HCT116 (cell line): ENCODE data around the gene WDR72. TPM values are rescaled to one million over a fixed set of nuclear protein-coding genes. Genes with fewer than 3 reads are reported as not detected.

Experiments used
- ATAC-seq: fragments of 200-7000 bp; cut with Tn5 transposase; 2 replicates; pipeline ENCODE4 v1.9.1; 2020; ENCODE audit warnings: mild to moderate bottlenecking, moderate library complexity
- BruUV-seq: library from RNA; stranded (reverse); fragments of 400-500 nt; replicated peaks from 2 replicates; lab custom pipeline; 2021; lab: Mats Ljungman, UMichigan
- CTCF ChIA-PET: fragments of 300-600 bp; sonication (Branson Sonifier 250); formaldehyde crosslinking; loops from one replicate; lab custom pipeline; 2021; ENCODE audit warnings: antibody characterized with exemption; lab: Charles Lee
- POLR2A ChIA-PET: fragments of 300-600, 350-600 bp; sonication (Branson Sonifier 250); formaldehyde crosslinking; loops from one replicate; lab custom pipeline; 2021; ENCODE audit warnings: antibody characterized with exemption; lab: Charles Lee
- RAD21 ChIA-PET, 2 experiments: fragments of 300-600 bp; sonication (Branson Sonifier 250); formaldehyde crosslinking; loops; one replicate each; lab custom pipeline; 2023; ENCODE audit warnings: low total read pairs in 2 of 2; ENCODE audit not compliant: uncharacterized antibody in 2 of 2, unreplicated experiment in 2 of 2, low non-redundant PET in 1 of 2; lab: Charles Lee
- DNase-seq: peaks from one replicate; pipeline ENCODE4 v3.0.0-alpha.2; 2010; ENCODE audit warnings: low read depth, low spot score
- H2AFZ ChIP-seq: fragments of 200-600 bp; shearing (Covaris generic), sonication (generic); 2 replicates; pipeline ENCODE4 v1.6.1; 2017; ENCODE audit warnings: low read depth, mixed run types, mixed read lengths, antibody characterized with exemption, low read length; ENCODE audit not compliant: poor library complexity, severe bottlenecking
- H3K27ac ChIP-seq: 2 replicates; pipeline ENCODE4 v1.5.1; 2012; ENCODE audit warnings: low read depth, low read length
- H3K27me3 ChIP-seq: fragments of 200-600 bp; sonication (generic); 2 replicates; pipeline ENCODE4 v1.6.1; 2016; ENCODE audit warnings: mixed run types, low read length, mixed read lengths; ENCODE audit not compliant: insufficient read depth
- H3K36me3 ChIP-seq, 2 experiments: fragments of 200-500 bp in 1 of 2; fragments of 200-600 bp in 1 of 2; sonication (Bioruptor generic) in 1 of 2; sonication (generic) in 1 of 2; 2 replicates each; pipeline versions ENCODE4 v1.5.1 to v1.6.1; 2014 to 2016; ENCODE audit warnings: low read length in 2 of 2, inconsistent platforms in 1 of 2, mixed read lengths in 1 of 2, mixed run types in 1 of 2; ENCODE audit not compliant: insufficient read depth in 2 of 2, control insufficient read depth in 1 of 2
- H3K4me1 ChIP-seq, 2 experiments: fragments of 200-600 bp in 1 of 2; sonication (generic) in 1 of 2; 2 replicates each; pipeline versions ENCODE4 v1.5.1 to v1.6.1; 2012 to 2017; ENCODE audit warnings: low read length in 2 of 2, inconsistent platforms in 1 of 2, mild to moderate bottlenecking in 1 of 2, mixed read lengths in 1 of 2, mixed run types in 1 of 2, moderate library complexity in 1 of 2; ENCODE audit not compliant: insufficient read depth in 2 of 2, control insufficient read depth in 1 of 2
- H3K4me2 ChIP-seq: fragments of 200-600 bp; sonication (generic); 2 replicates; pipeline ENCODE4 v1.6.1; 2017; ENCODE audit warnings: mixed run types, low read length, mixed read lengths
- H3K4me3 ChIP-seq, 2 experiments: fragments of 200-600 bp in 1 of 2; sonication (generic) in 1 of 2; replicated peaks in 1 of 2; 2 replicates each; pipeline ENCODE4 v1.5.1; 2011 to 2016; ENCODE audit warnings: low read length in 2 of 2, control low read depth in 1 of 2, low read depth in 1 of 2, mild to moderate bottlenecking in 1 of 2, mixed read lengths in 1 of 2, mixed run types in 1 of 2
- H3K79me2 ChIP-seq: fragments of 200-600 bp; sonication (generic); 2 replicates; pipeline ENCODE4 v1.6.1; 2017; ENCODE audit warnings: mild to moderate bottlenecking, mixed run types, low read length, moderate library complexity, mixed read lengths; ENCODE audit not compliant: insufficient read depth
- H3K9ac ChIP-seq: fragments of 200-600 bp; sonication (generic); 2 replicates; pipeline ENCODE4 v1.6.1; 2016; ENCODE audit warnings: low read length, mixed read lengths
- H3K9me2 ChIP-seq: fragments of 200-600 bp; sonication (generic), shearing (Covaris generic); 2 replicates; pipeline ENCODE4 v1.6.1; 2017; ENCODE audit warnings: mixed run types, mild to moderate bottlenecking, moderate library complexity; ENCODE audit not compliant: insufficient read depth
- H3K9me3 ChIP-seq, 2 experiments: fragments of 200-500 bp in 1 of 2; fragments of 200-600 bp in 1 of 2; sonication (Bioruptor generic) in 1 of 2; sonication (generic) in 1 of 2; 2 replicates each; pipeline ENCODE4 v1.6.1; 2014 to 2017; ENCODE audit warnings: low read length in 2 of 2, mixed read lengths in 2 of 2, inconsistent platforms in 1 of 2, low read depth in 1 of 2, mild to moderate bottlenecking in 1 of 2, mixed run types in 1 of 2, moderate library complexity in 1 of 2; ENCODE audit not compliant: control insufficient read depth in 1 of 2, insufficient read depth in 1 of 2
- H4K20me1 ChIP-seq: fragments of 200-600 bp; sonication (generic), shearing (Covaris generic); 2 replicates; pipeline ENCODE4 v1.6.1; 2017; ENCODE audit warnings: mixed run types, mild to moderate bottlenecking, moderate library complexity; ENCODE audit not compliant: insufficient read depth
- CBX3 ChIP-seq: IDR thresholded peaks from 2 replicates; pipeline ENCODE4 v1.6.1; 2012; ENCODE audit warnings: low read depth
- CEBPB ChIP-seq: IDR thresholded peaks from 2 replicates; pipeline ENCODE4 v1.6.1; 2012; ENCODE audit warnings: low read depth
- EGR1 ChIP-seq: IDR thresholded peaks from 2 replicates; pipeline ENCODE4 v1.6.1; 2012; ENCODE audit warnings: low read depth
- ELF1 ChIP-seq: IDR thresholded peaks from 2 replicates; pipeline ENCODE4 v1.6.1; 2012; ENCODE audit warnings: low read depth, borderline replicate concordance
- EZH2 ChIP-seq: fragments of 200-600 bp; sonication (generic); IDR thresholded peaks from 2 replicates; pipeline ENCODE4 v1.6.1; 2017; ENCODE audit warnings: antibody characterized with exemption, mixed run types
- EZH2phosphoT487 ChIP-seq: fragments of 200-600 bp; IDR thresholded peaks from 2 replicates; pipeline ENCODE4 v1.6.1; 2018; ENCODE audit warnings: antibody characterized with exemption, borderline replicate concordance
- JUND ChIP-seq: IDR thresholded peaks from 2 replicates; pipeline ENCODE4 v1.6.1; 2012
- POLR2A ChIP-seq: IDR thresholded peaks from 2 replicates; pipeline ENCODE4 v1.7.0; 2011; ENCODE audit warnings: borderline replicate concordance; ENCODE audit not compliant: insufficient read depth, insufficient read length; ENCODE audit errors: extremely low read depth
- POLR2AphosphoS5 ChIP-seq: IDR thresholded peaks from 2 replicates; pipeline ENCODE4 v1.6.1; 2011; ENCODE audit warnings: mild to moderate bottlenecking, low read depth, low read length, moderate library complexity
- RAD21 ChIP-seq: IDR thresholded peaks from 2 replicates; pipeline ENCODE4 v1.6.1; 2012; ENCODE audit warnings: low read depth, mild to moderate bottlenecking
- SP1 ChIP-seq: IDR thresholded peaks from 2 replicates; pipeline ENCODE4 v1.6.1; 2012; ENCODE audit warnings: low read depth
- SRF ChIP-seq: IDR thresholded peaks from 2 replicates; pipeline ENCODE4 v1.6.1; 2012; ENCODE audit warnings: low read depth
- YY1 ChIP-seq: IDR thresholded peaks from 2 replicates; pipeline ENCODE4 v1.6.1; 2011; ENCODE audit warnings: low read length, low read depth, moderate library complexity, mild to moderate bottlenecking; ENCODE audit not compliant: insufficient replicate concordance; ENCODE audit errors: extremely low read depth
- ZFX ChIP-seq: fragments of 450-650 bp; IDR thresholded peaks from 2 replicates; pipeline ENCODE4 v1.6.1; 2017
- ZNF274 ChIP-seq: fragments of 200-500 bp; sonication (Bioruptor generic); IDR thresholded peaks from 2 replicates; pipeline ENCODE4 v1.6.1; 2014; ENCODE audit warnings: mild to moderate bottlenecking, low read depth, low read length, inconsistent platforms
- intact Hi-C: fragments of 100-400 bp; cut with micrococcal nuclease; formaldehyde crosslinking; loops from 2 replicates; pipeline ENCODE4 v1.10.0; 2022
- total RNA-seq: library from RNA; stranded (reverse); gene quantifications from one replicate; pipeline ENCODE4 v1.2.1, GENCODE V29; 2021; ENCODE audit not compliant: unreplicated experiment
- TF ChIP-seq, protein P1 (sequence below), 3 experiments: fragments of 200-600 bp in 1 of 3; sonication (generic) in 1 of 3; IDR thresholded peaks in 2 of 3; conservative IDR thresholded peaks in 1 of 3; 2 replicates each; pipeline ENCODE4 v1.5.1; 2012 to 2017; ENCODE audit warnings: low read depth in 2 of 3, low read length in 2 of 3, antibody characterized with exemption in 1 of 3, borderline replicate concordance in 1 of 3, control low read depth in 1 of 3, mild to moderate bottlenecking in 1 of 3, mixed read lengths in 1 of 3, mixed run types in 1 of 3, moderate library complexity in 1 of 3; ENCODE audit not compliant: insufficient read depth in 1 of 3
- TF ChIP-seq, protein P2 (sequence below): IDR thresholded peaks from 2 replicates; pipeline ENCODE4 v1.6.1; 2012
- TF ChIP-seq, protein P3 (sequence below): IDR thresholded peaks from 2 replicates; pipeline ENCODE4 v1.6.1; 2011; ENCODE audit warnings: mild to moderate bottlenecking, low read length, moderate library complexity; ENCODE audit not compliant: insufficient replicate concordance; ENCODE audit errors: extremely low read depth
- TF ChIP-seq, protein P4 (sequence below): IDR thresholded peaks from 2 replicates; pipeline ENCODE4 v1.6.1; 2012; ENCODE audit warnings: low read depth

WDR72 gene
- total RNA-seq, 1 experiment from 2014 or later = 5.8 TPM

DNA sequence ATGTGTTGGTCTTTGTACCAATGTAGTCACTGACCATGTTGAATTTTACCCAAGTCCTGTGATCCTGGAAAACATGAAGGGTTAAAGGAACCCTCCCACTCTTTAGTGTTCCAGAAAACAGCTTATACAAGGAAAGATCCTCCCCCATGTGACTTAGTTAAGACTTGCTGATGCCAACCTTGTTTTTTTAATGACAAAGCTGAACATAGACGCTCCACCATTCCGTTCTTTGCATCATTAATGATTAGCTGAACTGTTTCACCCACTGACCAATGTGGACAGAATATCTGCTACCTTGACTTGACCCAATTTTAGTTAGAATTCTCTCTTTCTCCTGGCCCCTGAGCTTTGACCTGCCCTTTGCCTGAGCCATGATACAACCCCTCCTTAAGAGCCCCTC lies 3.5 kb upstream of the WDR72 start (continued):
- TF ChIP-seq, protein P1, sequence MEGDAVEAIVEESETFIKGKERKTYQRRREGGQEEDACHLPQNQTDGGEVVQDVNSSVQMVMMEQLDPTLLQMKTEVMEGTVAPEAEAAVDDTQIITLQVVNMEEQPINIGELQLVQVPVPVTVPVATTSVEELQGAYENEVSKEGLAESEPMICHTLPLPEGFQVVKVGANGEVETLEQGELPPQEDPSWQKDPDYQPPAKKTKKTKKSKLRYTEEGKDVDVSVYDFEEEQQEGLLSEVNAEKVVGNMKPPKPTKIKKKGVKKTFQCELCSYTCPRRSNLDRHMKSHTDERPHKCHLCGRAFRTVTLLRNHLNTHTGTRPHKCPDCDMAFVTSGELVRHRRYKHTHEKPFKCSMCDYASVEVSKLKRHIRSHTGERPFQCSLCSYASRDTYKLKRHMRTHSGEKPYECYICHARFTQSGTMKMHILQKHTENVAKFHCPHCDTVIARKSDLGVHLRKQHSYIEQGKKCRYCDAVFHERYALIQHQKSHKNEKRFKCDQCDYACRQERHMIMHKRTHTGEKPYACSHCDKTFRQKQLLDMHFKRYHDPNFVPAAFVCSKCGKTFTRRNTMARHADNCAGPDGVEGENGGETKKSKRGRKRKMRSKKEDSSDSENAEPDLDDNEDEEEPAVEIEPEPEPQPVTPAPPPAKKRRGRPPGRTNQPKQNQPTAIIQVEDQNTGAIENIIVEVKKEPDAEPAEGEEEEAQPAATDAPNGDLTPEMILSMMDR (IDR thresholded peaks at IDR 0.05 in 2 of 3, conservative IDR thresholded peaks at IDR 0.05 in 1 of 3; ENCODE audit: borderline replicate concordance in 1 of 3, insufficient read depth in 1 of 3, low read depth in 2 of 3, low read length in 2 of 3) = no peak
- TF ChIP-seq YY1 = no peak
- no peak for TF ChIP-seq CBX3
- TF ChIP-seq ELF1 = no peak
- TF ChIP-seq SRF = no peak
- TF ChIP-seq, protein P2, sequence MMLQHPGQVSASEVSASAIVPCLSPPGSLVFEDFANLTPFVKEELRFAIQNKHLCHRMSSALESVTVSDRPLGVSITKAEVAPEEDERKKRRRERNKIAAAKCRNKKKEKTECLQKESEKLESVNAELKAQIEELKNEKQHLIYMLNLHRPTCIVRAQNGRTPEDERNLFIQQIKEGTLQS = no peak
- TF ChIP-seq POLR2AphosphoS5 = no peak
- no peak for TF ChIP-seq EZH2phosphoT487
- no peak for TF ChIP-seq ZNF274

DNA sequence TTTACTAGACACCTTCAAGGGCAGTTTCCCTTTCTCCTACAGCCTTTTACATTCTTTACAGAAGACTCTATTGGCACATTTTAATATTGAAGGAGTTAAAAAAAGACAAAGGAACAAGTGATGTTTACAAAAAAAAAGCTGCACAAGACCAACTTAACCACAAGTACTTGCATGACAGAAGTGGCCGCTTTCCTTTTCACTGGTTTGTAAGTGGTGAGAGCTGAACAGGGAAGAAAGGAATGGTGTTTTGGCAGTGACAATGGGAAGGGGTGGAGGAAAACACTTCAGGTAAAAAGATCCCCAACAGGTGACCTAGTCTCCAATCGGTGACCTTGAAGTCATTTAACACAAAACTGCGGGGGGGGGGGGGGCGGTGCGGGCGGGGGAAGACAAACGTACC lies 1.1 kb downstream of the WDR72 start:
- no TSS peak for BruUV-seq
- ATAC-seq = no peak
- TF ChIP-seq YY1 = no peak
- TF ChIP-seq RAD21 = no peak
- no peak for TF ChIP-seq CEBPB
- no peak for TF ChIP-seq EZH2phosphoT487
- TF ChIP-seq, protein P3, sequence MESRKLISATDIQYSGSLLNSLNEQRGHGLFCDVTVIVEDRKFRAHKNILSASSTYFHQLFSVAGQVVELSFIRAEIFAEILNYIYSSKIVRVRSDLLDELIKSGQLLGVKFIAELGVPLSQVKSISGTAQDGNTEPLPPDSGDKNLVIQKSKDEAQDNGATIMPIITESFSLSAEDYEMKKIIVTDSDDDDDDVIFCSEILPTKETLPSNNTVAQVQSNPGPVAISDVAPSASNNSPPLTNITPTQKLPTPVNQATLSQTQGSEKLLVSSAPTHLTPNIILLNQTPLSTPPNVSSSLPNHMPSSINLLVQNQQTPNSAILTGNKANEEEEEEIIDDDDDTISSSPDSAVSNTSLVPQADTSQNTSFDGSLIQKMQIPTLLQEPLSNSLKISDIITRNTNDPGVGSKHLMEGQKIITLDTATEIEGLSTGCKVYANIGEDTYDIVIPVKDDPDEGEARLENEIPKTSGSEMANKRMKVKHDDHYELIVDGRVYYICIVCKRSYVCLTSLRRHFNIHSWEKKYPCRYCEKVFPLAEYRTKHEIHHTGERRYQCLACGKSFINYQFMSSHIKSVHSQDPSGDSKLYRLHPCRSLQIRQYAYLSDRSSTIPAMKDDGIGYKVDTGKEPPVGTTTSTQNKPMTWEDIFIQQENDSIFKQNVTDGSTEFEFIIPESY = no peak
- no peak for TF ChIP-seq POLR2A
- TF ChIP-seq SP1 = no peak
- TF ChIP-seq JUND = no peak
- TF ChIP-seq EZH2 = no peak
- TF ChIP-seq, protein P4, sequence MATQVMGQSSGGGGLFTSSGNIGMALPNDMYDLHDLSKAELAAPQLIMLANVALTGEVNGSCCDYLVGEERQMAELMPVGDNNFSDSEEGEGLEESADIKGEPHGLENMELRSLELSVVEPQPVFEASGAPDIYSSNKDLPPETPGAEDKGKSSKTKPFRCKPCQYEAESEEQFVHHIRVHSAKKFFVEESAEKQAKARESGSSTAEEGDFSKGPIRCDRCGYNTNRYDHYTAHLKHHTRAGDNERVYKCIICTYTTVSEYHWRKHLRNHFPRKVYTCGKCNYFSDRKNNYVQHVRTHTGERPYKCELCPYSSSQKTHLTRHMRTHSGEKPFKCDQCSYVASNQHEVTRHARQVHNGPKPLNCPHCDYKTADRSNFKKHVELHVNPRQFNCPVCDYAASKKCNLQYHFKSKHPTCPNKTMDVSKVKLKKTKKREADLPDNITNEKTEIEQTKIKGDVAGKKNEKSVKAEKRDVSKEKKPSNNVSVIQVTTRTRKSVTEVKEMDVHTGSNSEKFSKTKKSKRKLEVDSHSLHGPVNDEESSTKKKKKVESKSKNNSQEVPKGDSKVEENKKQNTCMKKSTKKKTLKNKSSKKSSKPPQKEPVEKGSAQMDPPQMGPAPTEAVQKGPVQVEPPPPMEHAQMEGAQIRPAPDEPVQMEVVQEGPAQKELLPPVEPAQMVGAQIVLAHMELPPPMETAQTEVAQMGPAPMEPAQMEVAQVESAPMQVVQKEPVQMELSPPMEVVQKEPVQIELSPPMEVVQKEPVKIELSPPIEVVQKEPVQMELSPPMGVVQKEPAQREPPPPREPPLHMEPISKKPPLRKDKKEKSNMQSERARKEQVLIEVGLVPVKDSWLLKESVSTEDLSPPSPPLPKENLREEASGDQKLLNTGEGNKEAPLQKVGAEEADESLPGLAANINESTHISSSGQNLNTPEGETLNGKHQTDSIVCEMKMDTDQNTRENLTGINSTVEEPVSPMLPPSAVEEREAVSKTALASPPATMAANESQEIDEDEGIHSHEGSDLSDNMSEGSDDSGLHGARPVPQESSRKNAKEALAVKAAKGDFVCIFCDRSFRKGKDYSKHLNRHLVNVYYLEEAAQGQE = no peak
- no peak for TF ChIP-seq CBX3
- TF ChIP-seq, protein P2 = no peak
- no peak for TF ChIP-seq ZFX
- no peak for TF ChIP-seq EGR1
- no peak for TF ChIP-seq ZNF274

More for the DNA sequence above, 1.1 kb downstream of the WDR72 start:
- H3K9me3 ChIP-seq = no peaks in the 10 kb centered on the region
- no peaks in the 10 kb centered on the region for H4K20me1 ChIP-seq
- H3K27me3 ChIP-seq = no peaks in the 10 kb centered on the region
- no peak overlapping the region for H2AFZ ChIP-seq
- H3K4me2 ChIP-seq = no peak overlapping the region
- no peaks in the 10 kb centered on the region for H3K36me3 ChIP-seq
- H3K9me2 ChIP-seq = no peaks in the 10 kb centered on the region
- no peak for DNase-seq
- ChIA-PET CTCF (no interaction called here), RAD21 (no interaction called here), POLR2A (no interaction called here)
- intact Hi-C loops = no loop called here
- H3K4me3 ChIP-seq = no peak overlapping the region
- H3K9ac ChIP-seq = no peak overlapping the region
- H3K4me1 ChIP-seq = no peaks in the 10 kb centered on the region
- no peak overlapping the region for H3K27ac ChIP-seq
- H3K79me2 ChIP-seq = no peaks in the 10 kb centered on the region
